Stimulated activated CD4-positive, alpha-beta T cell treated with anti-CD3 and anti-CD28 coated beads, Interleukin-2, amount 100 ng/mL, for 48 hours (primary cell): ENCODE measurements around the gene ENDOU.
A peak's percentile ranks its signal among the peaks of the same experiment; 100 is the strongest.

ENCODE experiments used
- DNase-seq, 2 donors: peaks; one replicate each; pipeline ENCODE4 v3.0.0-alpha.2; 2020

The ENDOU gene

GRCh38 chr12:47742253-47742825, 17.0 kb upstream of the ENDOU start:
- DNase-seq: peak; percentile 75 to 85

GRCh38 chr12:47741340-47741703, 16.0 kb upstream of the ENDOU start:
- DNase-seq: peak; percentile 26 to 31

DNA sequence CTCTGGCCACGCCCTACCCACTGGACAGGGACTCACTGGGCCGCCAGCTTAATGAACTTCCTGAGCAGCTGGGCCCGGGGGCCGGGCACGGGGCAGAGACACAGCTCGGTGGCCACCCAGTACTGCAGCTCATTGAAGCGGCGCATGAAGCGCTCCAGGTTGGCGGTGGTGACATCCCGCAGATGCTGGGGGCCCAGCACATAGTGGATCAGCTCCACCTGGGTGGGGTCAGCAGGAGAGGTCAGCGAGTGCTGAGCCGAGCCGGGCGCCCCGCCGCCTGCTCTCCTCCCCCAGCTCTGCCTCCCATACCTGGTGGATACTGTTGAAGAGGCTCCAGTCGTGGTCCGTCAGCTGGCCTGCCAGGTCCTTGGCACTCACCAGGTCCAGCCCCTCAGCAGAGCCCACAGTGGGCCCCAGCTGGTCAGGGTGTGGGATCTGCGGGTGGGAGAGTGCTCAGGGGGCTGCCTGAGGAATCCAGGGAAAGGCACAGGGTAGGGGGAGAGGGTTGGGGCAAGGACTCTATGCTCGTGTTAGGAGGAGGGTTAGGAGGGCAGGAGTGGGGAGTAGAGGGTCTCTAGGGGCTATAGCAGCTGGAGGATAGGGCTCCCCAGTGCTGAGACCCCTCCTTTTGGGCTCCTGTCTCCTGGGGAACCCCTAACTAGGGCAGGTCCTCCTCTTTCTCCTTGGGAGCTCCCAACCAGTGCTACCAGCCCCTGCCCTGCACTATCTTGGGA, 15.5 kb upstream of the ENDOU start:
- DNase-seq: no peak

- no peak for DNase-seq
These were observed 14.7 kb upstream of the ENDOU start for GRCh38 chr12:47739979-47740378.

DNA sequence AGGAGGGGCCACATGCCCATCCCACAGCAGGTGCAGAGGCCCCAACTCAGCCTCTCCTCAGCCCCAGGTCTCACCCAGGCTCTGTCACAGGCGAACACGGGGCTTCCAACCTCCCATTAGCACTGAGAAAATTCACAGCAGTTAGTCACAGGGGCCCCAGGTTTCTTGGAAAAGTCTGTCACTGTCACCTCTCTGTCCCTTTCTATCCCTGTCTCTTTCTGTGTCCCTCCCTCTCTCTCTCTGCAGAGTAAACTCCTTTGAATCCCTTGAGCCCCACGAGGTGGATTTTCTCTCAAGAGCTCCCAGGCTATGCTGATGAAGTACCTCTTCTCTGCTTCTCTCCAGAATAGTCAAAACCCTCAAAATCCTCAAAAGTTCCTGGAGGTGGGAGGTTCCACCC, 14.0 kb upstream of the ENDOU start:
- DNase-seq: no peak

GRCh38 chr12:47737936-47738594, 12.8 kb upstream of the ENDOU start:
- no peak for DNase-seq

DNA sequence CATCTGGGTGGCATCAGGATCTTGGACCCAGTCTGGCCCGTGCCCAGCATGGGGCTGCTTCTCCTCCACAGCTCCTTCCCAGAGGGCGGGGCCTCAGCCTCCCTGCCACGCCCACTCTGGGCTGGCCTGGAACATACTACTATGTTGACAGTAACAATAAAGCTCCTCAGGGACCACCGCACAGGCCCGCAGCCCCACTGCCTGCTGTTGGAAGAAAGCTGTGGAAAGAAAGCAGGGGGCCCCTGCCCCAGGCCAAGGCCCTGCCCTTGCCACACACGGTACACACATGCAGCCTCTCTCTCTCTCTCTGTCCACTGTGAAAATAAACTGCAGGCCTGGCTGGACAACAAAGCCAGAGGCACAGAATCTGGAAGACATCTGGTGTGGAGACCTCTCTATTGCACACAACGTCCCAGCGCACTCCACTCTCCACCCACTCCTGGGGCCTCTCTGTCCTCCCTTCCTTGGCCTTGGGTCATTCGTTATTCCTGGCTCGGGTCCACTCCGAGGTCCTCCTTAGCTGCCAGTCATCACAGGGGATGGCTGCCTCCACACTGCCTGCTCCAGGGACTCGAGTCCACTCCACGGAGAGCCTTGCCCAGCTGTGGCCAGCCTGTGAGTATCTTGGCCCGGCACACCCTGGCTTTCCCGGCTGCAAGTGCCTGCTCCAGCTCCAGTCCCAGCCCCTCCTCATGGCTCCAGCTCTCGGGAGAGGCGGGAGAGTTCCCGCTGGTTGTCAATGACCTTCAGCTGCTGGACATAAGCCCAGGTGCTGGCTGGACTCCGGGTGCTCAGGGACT, 11.8 kb upstream of the ENDOU start:
- no peak for DNase-seq

DNA sequence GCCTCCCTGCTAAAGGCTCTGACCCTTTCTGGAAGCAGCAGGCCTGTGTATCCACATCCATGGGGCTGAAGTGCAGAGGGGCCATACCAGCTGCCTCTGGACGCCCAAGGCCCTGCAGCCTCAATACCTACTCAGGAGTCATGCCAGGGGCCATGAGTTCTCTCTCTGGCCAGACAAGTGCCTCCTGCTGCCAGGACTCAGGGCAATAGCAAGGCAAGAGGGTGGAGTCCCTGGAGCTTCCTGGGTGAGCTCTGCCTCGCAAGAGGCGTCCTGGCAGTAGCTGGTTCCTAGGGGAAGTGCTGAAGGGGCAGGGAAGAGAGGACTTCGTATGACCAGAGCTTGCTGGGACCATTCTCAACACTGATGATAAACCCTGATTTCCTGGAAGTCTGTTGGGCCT, 10.9 kb upstream of the ENDOU start:
- DNase-seq: no peak

GRCh38 chr12:47735649-47736048, 10.4 kb upstream of the ENDOU start:
- no peak for DNase-seq

DNA sequence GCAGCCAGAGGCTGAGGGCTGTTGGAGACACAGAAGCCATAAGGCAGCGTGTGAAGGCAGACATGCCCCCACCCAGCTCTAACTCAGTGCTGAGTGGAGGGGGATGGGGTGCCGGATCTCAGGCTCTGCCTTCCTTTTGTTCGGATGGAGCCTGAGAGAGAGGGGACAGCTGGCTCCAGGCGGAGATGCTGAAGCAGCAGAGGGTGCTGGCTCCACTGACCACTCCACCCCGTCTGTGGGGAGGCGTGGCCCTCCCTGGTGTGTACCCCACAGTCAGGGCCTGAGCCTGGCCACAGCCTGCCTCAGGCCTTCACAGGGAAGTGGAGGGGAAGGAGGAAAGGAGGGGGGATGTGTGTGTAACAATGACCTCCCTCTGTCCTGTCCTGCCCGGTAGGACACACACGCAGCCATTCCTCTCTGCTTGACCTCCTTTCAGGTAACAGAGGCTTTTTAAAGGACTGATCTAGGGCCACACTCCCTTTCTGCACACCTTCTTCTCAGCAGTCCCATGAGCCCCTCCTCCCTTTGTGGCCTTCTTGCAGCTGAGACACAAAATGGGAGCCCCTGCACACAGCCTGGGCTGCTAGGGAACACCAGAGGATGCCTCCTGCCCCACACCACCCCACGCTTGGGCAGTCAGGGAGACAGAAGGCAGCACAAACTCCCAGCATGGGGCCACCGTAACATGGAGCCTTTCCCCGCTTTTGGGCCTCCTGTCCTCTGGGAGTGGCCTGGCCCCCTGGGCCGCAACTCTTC, 9.6 kb upstream of the ENDOU start:
- no peak for DNase-seq

DNA sequence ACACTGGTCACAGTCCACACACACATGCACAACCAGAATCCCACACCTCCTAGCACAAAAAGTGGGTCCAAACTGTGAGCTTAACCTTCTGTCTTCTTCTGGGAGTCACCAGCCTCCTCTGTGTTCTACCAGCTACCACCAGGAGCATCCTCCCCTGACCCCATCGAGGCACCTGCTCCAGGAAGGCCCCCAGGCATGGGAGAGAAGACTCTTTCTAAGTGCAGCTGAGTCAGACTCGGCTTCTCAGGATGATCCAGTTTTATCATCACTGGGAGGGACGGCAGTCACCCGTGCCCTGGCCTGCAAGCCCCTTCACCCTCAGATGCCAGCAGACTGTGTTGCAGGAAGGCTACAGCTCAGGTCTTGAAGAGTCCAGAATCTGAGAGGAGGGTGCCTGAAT, 7.9 kb upstream of the ENDOU start:
- no peak for DNase-seq

GRCh38 chr12:47732504-47732903, 7.2 kb upstream of the ENDOU start:
- no peak for DNase-seq

DNA sequence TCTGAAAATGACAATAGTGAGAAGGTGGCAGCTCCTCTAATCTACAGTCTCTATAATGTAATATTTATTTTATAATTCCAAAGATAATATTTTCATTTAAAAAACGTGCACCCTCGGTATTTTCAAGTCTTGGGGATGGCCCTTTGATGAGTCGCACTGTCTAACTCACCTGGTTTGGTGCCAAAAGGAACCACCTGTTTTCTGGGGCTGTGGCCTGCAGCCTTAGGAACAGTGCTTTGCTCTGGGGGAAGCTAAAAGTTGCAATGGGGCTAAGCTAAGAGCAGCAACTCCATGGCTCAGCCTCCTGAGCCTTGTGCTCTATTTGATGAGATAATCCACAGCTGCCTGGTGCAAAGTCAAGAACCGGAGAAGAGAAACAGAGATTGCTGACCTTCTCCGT, 6.4 kb upstream of the ENDOU start:
- no peak for DNase-seq

- DNase-seq: no peak
These were observed 5.1 kb upstream of the ENDOU start for GRCh38 chr12:47730341-47730744.

GRCh38 chr12:47729233-47729632, 3.9 kb upstream of the ENDOU start:
- no peak for DNase-seq

DNA sequence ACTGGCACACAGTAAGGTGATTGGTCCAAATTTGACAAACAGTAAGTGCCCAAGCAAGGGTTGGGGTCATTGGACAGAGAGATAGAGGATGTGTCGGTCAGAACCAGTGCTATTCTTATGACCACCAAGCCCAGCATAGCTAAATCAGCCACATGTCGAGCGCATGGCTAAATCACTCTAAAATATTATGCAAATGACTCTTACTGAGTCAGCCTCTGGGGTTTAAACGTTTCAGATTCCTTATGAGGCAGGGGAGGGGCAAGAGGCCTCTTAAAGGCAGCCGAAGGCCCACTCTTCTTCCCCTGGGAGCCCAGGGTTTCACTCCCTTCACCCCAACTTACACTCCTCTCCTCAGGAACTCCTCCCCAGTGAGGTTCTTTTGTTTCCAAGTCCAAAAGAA, 603 bp upstream of the ENDOU start:
- DNase-seq: no peak

GRCh38 chr12:47722941-47723631, 2.2 kb downstream of the ENDOU start:
- DNase-seq: no peak

DNA sequence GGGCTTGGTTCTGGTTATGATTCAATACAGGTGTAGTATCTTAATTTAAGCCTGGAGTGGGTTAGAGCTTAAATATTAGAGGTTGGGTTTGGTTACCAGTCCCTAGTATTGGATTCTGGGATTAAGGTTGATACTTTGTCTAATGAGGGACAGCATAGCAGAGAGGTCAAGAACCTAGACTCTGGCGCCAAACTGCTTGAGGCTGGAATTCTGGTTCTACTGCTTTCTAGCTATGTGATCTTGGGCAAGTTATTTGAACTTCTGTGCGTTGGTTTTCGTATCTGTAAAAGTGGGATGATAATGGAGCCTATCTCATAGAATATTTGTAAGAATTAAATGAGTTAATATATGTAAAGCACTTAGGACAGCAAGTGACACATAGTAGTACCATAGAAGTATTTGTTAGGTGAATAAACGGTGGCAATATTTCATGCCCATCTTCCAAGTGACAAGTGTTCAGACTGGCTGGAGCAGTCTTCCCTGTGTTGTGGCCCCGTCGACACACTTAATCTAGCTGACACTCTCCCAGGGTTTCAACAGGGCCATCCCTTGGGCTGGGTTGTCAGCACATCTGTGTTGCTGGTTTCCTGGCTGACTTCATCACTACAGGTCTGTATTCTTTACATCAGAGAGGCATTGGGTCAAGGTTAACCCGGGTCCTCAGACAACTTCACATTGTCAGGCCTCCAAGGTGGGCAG, 3.0 kb downstream of the ENDOU start:
- DNase-seq: no peak

DNA sequence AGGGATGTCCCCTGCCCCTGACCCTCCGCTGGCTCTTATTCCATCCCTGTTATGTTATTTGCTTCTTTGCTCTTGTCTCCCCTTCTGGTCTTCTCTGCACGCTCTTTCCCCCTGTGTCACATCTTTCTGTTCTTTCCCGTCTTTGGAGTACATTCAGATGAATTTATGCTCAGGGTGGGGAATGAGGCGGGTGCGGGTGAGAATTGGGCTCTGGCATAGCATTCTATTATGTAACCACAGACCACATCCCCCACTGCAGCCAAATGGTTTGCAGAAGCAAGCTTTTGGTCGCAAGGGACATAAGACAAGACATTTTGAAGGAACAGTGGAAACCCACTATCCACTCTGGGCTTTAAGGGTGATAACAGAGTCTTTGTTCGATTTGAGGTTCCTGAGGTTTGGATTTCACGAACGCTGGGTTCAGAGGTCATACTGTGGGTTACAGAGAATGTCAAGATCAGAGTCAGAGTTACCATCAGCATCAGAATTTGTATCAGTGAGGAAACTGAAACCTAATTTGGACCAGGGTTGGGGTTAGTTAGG, 3.8 kb downstream of the ENDOU start:
- DNase-seq: no peak

- DNase-seq: no peak
These were observed 6.8 kb downstream of the ENDOU start for GRCh38 chr12:47718531-47718930.
